ENCODE data around the gene RPLP2.

The RPLP2 gene

GRCh38 chr11:809287-810039, at the start of gene RPLP2:
Gene RPLP2 (plus strand): TSS chr11:809967. CDS start chr11:810235, 268 bp downstream.
- peak; percentile 97 for DNase-seq

GRCh38 chr11:760236-760635, 49.5 kb upstream of the RPLP2 start:
- no peak for DNase-seq

DNA sequence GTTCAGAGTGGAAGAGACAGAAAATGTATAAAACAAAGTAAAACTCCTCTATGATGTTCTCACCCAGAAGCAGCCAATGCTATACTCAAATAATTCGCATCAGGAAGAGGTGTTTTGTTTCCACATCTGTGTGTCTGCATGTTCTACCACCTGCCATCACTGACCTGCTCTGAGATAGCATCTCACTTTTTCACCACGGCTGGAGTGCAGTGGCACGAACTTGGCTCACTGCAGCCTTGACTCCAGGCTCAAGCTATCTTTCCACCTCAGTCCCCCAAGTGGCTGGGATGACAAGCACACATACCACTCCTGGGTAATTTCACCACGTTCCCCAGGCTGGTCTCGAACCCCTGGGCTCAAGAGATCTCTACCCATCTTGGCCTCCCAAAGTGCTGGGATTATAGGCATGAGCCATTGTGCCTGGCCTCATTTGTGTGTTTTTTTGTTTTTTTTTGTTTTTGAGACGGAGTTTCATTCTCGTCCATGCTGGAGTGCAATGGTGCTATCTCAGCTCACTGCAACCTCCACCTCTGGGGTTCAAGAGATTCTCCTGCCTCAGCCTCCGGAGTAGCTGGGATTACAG, 48.1 kb upstream of the RPLP2 start:
- DNase-seq = no peak

DNA sequence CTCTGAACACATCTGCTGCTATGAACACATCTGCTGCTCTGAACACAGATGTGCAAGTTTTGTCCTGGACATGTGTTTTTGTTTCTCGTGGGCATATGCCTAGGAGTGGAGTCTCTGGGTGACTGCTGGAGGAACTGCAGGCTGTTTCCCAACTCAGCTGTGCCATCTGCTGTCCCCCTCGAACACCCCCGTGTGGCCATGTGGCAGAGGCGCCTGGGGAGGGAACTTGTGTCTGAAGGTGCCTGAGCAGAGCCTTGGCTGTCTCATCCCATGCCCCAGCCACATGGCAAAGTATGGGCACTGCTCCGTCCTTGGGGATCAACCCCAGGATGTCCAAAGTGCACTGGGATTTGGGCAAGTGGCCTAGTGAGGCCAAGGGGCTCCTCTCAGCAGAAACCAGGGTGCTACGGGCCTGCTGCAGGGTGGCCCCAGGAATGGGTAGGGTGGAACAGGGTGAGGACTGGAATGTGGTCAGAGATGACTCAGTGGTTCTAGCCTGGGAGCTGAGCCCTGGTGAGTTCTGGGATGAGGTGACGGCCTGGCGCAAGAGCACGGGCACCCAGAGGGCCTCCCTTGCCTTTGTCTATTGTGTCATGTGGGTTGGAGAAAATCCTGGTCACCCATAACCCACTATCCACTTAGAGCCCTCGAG, 47.2 kb upstream of the RPLP2 start:
- DNase-seq = peak; percentile 41

DNA sequence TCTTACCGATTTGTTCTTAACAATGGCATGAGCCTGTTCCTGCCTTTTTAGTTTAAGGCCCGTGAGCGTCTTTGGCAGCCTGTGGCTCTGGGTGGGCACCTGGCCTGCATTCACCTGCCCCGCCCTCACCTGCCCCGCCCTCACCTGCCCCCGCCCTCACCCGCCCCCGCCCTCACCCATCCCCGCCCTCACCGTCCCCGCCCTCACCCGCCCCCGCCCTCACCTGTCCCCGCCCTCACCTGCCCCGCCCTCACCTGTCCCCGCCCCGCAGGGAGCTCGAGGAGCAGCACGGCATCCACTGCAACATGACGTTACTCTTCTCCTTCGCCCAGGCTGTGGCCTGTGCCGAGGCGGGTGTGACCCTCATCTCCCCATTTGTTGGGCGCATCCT, 46.7 kb upstream of the RPLP2 start:
- DNase-seq = no peak

DNA sequence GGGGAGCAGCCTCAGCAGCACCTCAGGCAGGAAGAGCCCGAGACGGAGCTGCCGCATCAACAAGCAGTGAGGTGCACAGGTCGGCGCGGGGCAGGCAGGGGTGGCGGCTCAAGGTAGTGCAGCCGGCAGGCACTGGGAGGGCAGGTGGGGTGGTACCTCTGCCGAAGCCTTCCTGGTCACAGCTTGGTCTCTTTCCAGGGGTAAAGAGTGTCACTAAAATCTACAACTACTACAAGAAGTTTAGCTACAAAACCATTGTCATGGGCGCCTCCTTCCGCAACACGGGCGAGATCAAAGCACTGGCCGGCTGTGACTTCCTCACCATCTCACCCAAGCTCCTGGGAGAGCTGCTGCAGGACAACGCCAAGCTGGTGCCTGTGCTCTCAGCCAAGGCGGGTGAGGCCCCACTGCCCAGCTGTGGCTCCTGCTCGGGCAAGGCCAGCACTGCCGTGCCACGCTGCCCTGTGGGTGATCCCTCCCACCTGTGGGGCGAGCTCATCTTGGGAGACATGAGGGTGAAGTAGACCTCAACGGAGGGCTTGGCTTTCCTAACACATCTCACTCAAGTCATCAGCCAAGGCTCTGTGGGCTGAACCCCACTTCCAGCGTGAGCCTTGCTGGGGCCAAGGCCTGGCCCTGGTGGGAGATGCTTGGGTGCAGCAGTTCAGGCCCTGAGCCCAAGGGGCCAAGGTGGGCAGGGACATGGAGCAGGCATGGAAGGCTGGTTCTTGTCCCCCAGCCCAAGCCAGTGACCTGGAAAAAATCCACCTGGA, 46.0 kb upstream of the RPLP2 start:
- no peak for DNase-seq

- DNase-seq = no peak
These were observed 45.3 kb upstream of the RPLP2 start for GRCh38 chr11:764322-765024.

DNA sequence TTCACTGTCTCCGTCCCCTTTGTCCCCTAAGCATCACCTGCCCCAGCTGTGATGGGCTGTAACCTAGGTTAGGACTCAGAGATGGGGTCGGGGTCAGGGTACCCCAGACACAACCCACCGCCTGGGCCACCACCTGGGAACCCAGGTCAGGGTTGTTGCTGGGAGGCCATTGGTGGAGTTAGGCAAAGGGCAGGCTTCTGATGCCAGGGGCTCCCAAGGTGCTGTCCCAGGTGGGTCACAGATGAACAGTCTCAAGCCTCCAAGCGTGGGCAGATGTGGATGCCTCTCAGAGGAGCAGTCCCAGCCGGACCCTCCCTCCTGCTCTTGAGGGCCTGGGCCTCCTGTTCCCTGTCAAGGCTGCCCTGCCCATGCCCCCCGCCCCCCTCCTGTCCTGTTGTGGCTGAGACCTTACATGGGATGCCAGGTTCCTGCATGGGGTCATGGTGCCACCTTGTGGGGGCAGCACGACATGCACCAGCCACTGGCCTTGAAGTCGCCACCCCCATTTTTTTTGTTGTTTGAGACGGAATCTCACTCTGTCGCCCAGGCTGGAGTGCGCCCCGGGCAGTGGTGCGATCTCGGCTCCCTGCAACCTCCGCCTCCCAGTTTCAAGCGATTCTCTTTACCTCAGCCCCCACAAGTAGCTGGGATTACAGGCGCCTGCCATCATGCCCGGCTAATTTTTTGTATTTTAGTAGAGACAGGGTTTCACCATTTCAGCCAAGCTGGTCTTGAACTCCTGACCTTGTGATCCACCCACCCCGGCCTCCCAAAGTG, 44.6 kb upstream of the RPLP2 start:
- DNase-seq = peak; percentile 38

DNA sequence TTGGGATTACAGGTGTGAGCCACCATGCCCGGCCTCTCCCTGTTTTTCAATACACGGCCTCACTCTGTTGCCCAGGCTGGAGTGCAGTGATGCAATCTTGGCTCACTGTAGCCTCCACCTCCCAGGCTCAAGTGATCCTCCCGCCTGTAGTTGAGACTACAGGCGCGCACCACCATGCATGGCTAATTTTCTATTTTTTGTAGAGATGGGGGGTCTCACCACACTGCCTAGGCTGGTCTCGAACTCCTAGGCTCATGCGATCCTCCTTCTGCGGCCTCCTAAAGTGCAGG, 44.0 kb upstream of the RPLP2 start:
- no peak for DNase-seq

DNA sequence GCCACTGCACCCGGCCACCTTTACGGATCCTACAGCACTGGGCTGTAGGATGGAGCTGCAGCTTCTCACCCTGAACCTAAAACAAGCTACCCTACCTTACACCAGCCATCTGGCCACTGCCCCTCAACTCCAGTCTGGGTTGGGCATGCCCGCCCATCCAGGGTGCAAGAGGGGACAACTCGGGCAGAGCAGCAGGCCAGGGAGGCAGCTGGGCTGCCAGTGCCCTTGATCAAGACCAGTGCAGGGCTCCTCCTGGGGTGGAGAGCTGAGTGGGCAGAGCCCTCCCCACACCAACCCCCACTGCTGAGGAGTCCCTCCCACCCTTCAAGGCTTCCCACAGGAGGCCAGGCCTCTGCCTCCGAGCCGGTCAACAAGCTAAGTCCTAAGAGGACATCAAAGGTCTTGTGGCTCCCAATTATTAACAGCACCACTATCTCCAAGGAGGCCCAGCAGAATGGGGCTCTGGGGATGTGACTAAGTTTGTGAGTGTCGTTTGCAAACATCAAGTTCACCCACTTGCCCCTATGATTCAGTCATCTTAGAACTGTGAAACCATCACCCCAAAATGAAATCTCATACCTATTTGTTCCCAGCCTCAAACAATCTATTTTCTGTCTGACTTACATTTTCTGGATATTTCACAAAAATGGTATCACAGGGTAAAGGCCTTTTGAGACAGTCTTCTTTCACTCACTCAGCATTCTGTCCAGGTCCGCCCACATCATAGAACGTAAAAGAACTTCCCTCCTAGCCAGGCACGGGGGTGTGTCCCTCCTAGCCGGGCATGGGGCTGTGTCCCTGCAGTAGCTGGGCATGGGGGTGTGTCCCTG, 43.4 kb upstream of the RPLP2 start:
- no peak for DNase-seq

GRCh38 chr11:766936-767210, 42.9 kb upstream of the RPLP2 start:
- DNase-seq = no peak

- no peak for DNase-seq
These were observed 42.5 kb upstream of the RPLP2 start for GRCh38 chr11:767238-767637.

DNA sequence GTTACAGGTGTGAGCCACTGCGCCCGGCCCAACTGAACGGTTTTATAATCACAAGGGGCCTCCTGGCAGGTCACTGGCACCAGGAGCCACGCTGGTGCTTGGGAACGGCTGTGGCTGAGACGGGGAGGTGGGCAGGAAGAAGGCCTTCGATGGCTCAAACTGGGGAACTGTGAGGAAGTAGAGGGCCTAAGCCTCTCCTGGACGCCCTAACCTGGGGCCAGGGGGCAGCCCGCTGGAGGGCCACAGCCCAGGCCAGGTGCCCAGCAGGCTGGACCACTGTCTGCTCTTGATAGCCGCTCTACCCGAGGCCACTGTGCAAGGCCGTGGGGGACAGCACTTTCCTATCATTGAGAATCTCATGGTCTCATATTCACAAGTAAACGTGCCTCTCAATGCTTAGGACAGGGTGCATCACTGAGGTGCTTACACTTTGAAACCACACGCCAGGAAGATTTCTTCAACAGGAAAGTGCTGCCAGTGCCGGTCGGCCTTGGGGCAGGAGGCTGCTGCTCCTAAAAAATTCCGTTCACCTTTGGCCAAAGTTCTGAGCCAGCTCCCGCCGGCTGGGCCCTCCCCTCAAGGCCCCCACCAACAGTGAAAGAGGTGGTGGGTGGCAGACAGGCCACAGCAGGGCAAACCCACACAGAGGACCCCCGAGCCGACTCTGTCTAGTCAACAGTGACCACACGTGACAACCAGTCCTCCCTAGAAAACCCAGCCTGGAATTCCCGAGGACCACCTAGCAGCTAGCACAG, 39.7 kb upstream of the RPLP2 start:
- DNase-seq = no peak

- DNase-seq = no peak
These were observed 38.8 kb upstream of the RPLP2 start for GRCh38 chr11:770642-771616.

- no peak for DNase-seq
These were observed 38.1 kb upstream of the RPLP2 start for GRCh38 chr11:771617-772204.

DNA sequence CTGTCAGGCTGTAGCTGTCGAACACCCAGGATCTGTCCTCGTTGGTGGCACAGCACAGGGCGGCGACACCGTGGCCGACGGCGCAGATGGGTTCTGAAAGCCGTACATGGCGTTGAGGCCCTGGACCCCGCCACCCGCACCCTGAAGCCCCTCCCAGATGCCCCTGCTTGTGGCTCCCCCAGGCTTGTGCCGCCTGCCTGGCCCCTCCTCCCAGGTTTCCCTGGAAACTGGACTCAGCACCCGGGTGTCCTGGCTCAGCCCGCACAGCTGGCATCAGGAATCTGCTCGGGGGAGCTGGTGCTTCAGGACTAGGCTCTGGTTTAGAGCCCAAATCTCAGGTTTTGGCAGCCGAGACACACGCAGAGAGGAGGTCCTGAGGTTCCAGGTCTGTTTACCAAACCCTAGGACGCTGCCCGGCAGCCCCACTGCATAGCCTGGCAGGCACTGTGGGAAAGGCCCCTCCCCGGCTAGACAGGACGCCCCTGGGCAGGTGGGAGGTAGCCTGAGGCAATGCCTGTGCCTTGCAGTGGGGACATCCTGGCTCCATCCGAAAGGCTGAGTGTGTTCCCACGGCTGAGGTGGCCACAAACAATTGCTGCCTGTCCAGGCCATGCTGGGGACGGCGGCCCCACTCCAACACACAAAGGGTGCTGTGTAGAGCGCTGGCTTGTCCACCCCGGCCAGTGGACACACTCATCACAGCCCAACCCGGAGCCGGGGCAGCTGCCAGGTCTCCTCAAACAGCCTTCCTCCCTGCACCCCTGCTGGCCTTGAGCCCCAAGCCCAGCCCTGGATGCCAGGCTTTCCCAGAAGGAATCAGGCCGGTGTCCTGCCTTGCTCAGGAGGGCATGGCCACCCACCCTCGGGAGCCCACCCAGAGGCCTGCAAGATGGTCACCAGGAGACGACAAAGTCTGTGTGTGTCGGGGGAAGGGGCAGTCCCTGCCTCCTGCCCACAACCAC, 37.1 kb upstream of the RPLP2 start:
- DNase-seq = no peak

DNA sequence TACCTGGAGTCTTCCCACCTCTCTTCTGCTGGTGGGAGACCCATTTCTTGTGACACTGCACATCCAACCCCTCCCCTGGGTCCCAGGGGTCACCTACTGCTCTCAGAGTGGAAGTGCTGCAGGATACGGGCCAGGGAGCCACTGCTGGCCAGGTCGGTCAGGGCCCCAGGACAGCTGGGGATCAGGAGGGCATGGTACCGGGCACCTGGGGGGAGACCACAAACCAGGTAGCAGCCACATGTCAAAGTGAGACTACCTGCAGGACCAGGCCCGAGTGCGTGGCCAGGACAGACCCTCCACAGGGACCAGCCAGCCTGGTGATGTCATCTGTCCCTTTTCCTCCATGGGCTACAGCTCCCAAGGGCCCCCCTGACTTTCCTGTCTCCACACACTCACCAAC, 36.3 kb upstream of the RPLP2 start:
- DNase-seq = no peak

DNA sequence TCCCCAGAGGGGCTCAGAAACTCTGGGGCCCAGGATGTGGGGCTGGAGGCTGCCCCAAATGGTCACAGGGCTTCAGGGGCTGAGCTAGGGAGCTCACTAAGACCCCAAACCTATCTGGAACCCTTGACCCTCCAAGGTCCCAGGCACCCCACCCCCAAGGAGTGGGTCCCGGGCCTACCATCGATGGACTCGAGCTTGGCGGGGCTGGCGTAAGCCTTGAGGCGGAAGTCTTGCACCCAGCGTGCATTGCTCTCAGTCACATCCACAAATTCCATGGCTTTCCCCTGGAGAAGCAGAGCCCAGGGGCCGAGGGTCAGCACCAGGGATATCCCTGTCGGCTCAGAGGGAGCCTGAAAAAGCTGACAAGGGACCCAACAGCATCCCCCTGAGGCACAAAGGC, 35.9 kb upstream of the RPLP2 start:
- no peak for DNase-seq

All from fibroblast of skin of right quadriceps (primary cell).